Measurements from ENCODE around the gene SMDT1.
"Not testable (repeated sequence)": the region's sequence is repeated elsewhere in the genome, so short reads cannot be mapped to it uniquely, and the experiment has no call there.

SMDT1 gene

DNA sequence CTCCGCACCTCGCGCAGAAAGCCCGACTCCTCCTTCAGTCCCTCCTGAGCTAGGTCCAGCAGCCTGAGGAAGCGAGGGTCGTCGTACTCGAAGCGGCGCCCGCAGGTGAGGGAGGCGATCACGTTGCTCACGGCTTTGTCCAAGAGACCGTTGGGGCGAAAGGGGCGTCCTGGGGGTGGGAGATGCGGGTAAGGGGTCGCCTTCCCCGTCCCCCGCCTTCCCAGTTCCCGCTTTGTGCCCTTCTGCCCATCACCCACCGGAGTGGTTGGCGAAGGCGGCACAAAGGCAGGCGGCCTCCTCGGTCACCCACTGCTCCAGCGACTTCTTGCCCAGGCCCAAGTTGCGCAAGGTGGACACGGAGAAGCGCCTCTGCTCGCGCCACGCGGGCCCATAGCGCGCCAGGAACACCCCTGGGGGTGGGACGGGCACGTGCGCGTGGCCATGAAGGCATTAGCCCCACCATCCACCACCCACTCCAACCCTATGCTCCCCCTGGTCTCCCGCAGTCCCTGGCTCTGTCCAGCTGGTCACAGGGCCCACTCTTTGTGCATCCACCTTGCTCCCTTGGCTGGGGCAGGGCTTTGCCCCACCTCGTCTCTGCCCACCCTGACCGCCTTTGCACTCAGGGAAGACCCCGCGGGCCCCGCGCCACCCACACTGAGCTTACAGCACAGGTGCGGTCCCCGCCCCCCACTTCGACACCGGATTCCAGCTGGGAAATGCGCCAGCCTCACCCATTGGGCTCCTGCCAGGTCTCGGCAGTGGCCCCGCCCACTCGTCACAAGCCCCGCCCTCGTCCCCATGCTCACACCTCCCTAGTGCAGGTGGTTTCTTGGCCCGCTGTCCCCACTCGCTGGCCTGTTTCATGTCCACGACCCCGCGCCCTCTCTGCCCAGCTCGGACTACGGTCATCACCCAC, 49.5 kb downstream of the SMDT1 start:
- H3K4me3 ChIP-seq (ENCODE audit: low read length); H3K9ac ChIP-seq (ENCODE audit: low read length); H3K27me3 ChIP-seq (ENCODE audit: control insufficient read depth, insufficient read depth, low read length); H3K4me1 ChIP-seq (ENCODE audit: control insufficient read depth, insufficient read depth, low read length); H3K27ac ChIP-seq (ENCODE audit: low read depth, low read length); H3K36me3 ChIP-seq (ENCODE audit: control insufficient read depth, insufficient read depth, low read length): not testable (repeated sequence)

DNA sequence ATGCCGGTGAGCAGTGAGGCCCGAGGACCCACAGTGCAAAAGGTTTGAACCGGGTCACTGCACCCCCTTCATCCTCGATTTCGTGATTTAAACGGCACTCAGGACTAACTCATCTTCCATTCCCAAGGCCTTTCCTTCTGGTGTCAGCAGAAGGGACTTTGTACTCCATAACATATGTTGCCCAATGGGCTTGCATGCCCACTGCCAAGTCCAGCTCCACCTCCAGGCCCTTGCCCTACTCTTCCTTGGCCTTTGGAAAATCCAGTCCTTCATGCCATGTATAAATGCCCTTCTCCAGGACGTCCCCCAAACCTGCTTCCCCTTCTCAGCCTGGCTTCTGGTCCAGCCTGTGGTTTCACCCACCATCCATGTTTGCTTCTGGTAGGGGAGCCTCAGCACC, 50.7 kb downstream of the SMDT1 start:
- H3K27ac ChIP-seq (ENCODE audit: low read depth, low read length); H3K4me1 ChIP-seq (ENCODE audit: control insufficient read depth, insufficient read depth, low read length); H3K27me3 ChIP-seq (ENCODE audit: control insufficient read depth, insufficient read depth, low read length); H3K36me3 ChIP-seq (ENCODE audit: control insufficient read depth, insufficient read depth, low read length); H3K4me3 ChIP-seq (ENCODE audit: low read length); H3K9ac ChIP-seq (ENCODE audit: low read length): not testable (repeated sequence)

DNA sequence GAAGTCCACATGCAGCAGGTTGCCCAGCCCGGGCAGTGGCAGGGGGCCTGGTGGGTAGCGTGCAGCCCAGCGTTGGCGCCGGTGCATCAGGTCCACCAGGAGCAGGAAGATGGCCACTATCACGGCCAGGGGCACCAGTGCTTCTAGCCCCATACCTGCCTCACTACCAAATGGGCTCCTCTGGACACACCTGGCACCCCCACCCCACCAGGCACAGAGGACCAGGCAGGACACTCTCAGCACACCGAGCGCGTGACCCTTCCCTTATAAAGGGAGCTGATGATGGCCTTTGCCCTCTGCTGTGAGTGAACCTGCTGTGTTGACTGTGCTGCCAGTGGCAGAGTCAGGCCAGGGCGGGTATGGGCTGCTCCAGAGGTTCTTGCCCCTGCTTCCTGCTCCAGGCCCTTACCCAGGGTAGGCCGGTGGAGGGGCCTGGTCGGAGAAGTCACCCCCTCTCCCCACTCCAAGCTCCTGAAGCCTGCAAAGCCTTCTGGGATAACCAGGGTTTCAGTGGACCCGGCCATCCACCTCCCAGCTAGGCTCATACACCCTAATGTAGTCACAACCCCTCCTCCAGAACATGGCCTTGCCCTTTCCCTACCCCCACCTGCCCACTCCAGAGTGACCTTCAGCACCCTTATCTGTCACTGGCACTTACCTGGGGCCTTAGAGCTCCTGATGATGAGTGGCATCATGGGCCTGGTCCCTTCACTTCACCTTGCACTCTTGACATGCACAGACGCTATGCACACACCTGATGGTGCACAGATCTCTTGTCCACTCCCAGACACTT, 51.3 kb downstream of the SMDT1 start, which contains the start of gene CYP2D6:
TSS of gene CYP2D6 (minus strand) at position 172 of the 793 bp plus-strand sequence. CDS start at position 153, 19 bp downstream.
- not testable (repeated sequence) for H3K4me3 ChIP-seq (ENCODE audit: low read length); H3K27ac ChIP-seq (ENCODE audit: low read depth, low read length); H3K9ac ChIP-seq (ENCODE audit: low read length); H3K27me3 ChIP-seq (ENCODE audit: control insufficient read depth, insufficient read depth, low read length); H3K4me1 ChIP-seq (ENCODE audit: control insufficient read depth, insufficient read depth, low read length); H3K36me3 ChIP-seq (ENCODE audit: control insufficient read depth, insufficient read depth, low read length)

DNA sequence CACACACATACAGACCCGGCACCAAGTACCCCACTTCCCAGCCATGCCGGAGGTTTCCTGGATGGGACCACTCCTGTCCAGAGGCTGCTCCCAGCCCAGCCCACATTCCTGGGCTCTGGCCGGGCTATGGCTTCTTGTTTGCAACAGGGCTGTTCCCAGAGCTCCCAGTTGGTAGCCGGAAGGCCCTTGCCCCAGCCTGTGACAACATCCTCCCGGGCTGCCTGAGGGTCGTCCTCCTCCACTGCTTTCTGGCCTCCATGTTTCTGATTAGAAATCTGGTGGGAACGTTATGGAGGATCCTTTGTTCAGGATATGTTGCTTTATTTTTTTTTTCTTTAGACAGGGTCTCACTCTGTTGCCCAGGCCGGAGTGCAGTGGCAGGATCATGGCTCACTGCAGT, 52.1 kb downstream of the SMDT1 start:
- Histone ChIP-seq H3K4me3 (ENCODE audit: low read length) (no peak overlapping the region), H3K36me3 (ENCODE audit: control insufficient read depth, insufficient read depth, low read length) (no peaks in the 10 kb centered on the region), H3K9ac (ENCODE audit: low read length) (no peak overlapping the region), H3K27ac (ENCODE audit: low read depth, low read length) (no peak overlapping the region), H3K4me1 (ENCODE audit: control insufficient read depth, insufficient read depth, low read length) (no peaks in the 10 kb centered on the region), H3K27me3 (ENCODE audit: control insufficient read depth, insufficient read depth, low read length) (no peaks in the 10 kb centered on the region)

DNA sequence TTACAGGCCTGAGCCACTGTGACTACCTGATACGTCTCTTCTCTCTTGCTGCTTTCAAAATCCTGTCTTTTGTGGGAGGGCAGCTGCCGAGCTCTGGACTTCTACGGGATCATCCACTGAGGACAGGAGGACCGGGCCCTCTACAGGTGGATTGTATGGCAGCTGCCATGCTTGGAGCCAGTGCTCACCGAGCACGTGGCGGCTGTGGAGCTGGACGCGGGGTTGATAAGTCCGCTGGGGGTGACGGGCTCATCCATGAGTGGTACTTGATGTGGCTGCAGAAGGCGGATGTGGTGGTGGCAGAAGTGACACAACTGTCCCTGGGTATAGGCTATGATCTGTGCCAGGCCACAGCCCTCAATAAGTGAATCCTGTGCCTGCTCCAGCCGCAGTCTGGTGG, 53.0 kb downstream of the SMDT1 start:
- Histone ChIP-seq H3K4me3 (ENCODE audit: low read length) (no peak overlapping the region), H3K36me3 (ENCODE audit: control insufficient read depth, insufficient read depth, low read length) (no peaks in the 10 kb centered on the region), H3K27ac (ENCODE audit: low read depth, low read length) (no peak overlapping the region), H3K4me1 (ENCODE audit: control insufficient read depth, insufficient read depth, low read length) (no peaks in the 10 kb centered on the region), H3K27me3 (ENCODE audit: control insufficient read depth, insufficient read depth, low read length) (no peaks in the 10 kb centered on the region), H3K9ac (ENCODE audit: low read length) (no peak overlapping the region)
